CD1c-positive myeloid dendritic cell (primary cell): Measurements from ENCODE around the gene CFAP210.
"Not testable (repeated sequence)": the region's sequence is repeated elsewhere in the genome, so short reads cannot be mapped to it uniquely, and the experiment has no call there.

ENCODE experiments used
- DNase-seq: peaks from one replicate; pipeline ENCODE4 v3.0.0-alpha.2; 2016; ENCODE audit errors: extremely low spot score

The CFAP210 gene

DNA sequence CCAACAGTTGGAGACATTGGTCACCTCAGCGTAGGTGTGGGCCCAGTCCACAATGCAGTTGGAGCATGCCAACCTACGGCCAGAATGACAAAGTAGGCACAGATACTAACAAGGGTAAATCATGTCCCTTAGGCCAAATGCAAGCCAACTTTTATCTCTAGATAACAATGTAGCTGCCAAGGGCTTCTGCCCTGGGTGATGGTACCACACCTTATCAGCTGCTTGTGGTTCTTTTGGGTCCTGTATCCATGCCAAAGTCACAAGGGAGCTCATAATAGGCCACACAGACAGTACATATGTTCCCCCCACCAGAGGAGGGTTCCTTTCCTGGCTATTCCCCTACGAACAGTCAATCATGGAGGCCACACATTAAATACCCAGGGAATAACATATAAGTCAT lies 19.1 kb upstream of the CFAP210 start:
- DNase-seq, result no peak

DNA sequence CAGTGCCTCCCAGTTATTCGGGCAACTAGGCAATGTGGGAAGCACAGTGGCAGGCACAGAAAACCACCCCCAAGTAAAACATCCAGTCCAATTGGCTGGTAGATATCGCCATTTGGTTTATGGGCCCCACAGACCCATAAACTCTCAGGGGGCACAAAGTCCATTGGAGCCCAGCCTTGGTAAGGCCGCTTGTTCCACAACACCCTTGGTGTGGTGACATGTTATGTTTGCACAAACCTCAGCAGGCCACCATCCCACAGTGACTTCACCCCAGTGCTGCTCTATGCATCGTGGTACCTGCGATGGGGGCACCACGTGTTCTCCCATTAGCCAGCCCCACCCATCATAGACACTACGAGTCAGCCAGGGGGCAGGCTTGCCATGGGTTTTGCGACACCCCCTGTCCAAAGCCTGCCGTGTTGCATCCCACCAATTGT lies 18.6 kb upstream of the CFAP210 start:
- no peak for DNase-seq

GRCh38 chr2:169711751-169712509 lies 17.7 kb upstream of the CFAP210 start:
- no peak for DNase-seq

DNA sequence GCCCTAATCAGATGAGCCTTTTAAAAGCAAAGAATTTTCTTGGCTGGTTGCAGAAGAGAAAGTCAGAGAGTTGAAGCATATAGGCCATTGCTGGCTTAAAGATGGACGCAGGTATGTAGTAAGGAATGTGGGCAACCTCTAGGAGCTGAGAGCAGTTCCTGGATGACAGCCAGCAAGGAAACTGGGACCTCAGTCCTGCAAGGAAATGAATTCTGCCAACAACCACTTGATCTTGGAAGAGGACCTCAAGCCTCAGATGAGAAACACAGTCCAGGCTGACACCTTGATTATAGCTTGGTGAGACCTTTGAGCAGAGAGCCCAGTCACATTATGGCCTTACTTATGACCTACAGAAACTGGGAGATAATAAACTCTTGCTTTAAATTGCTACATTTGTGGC lies 15.8 kb upstream of the CFAP210 start:
- DNase-seq, result no peak

DNA sequence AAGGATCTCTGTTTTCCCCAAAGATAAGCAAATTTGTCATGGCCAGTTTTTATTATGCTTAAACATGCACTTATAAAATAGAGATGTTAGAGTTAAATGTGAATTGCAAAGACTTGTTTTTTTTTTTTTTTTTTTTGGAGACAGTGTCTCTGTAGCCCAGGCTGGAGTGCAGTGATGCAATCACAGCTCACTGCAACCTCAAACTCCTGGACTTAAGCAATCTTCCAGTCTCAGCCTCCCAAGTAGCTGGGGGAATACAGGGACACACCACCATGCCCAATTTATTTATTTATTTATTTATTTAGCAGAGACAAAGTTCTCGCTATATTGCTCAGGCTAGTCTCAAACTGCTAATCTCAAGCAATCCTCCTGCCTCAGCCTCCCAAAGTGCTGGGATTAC lies 15.1 kb upstream of the CFAP210 start:
- DNase-seq, result no peak

DNA sequence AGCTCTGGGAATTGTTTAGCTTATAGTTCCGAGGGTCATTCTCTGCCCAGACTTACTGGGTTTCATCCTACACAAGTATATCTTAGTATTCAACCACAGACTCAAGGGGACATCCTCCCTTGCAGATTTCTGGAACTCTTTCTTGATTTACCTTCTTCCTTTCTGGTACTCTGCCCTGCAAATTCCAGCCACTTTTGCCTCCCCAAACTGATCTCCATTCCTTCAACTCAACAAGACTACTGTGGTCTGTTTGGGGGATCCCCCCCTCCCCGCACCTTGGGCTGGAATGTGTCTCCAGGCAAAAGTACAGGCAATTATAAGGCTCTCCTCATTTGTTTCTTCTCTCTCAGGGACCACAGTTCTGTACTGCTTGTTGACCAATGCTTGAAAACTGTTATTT lies 13.4 kb upstream of the CFAP210 start:
- no peak for DNase-seq

DNA sequence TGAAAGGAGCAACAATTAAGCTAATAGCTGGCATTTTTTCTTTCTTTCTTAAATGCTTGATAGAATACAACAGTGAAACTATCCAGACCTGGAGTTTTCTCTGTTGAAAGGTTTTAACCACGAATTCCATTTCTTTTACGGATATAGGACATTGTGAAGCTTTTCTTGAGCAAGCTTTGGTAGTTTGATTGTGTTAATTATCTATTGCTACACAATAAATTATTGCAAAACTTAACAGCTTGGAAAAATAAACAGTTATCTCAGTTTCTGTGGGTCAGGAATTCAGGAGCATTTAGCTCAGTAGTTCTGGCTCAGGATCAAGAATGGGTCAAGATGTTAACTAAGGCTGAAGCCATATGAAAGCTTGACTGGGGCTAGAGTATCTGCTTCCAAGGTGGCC lies 11.7 kb upstream of the CFAP210 start:
- DNase-seq, result no peak

GRCh38 chr2:169704160-169704708 lies 10.0 kb upstream of the CFAP210 start:
- DNase-seq, result no peak

GRCh38 chr2:169702996-169703395 lies 8.8 kb upstream of the CFAP210 start:
- no peak for DNase-seq

- not testable (repeated sequence) for DNase-seq
Measured at GRCh38 chr2:169699173-169699572, 5.0 kb upstream of the CFAP210 start.

GRCh38 chr2:169696381-169696780 lies 2.2 kb upstream of the CFAP210 start:
- DNase-seq, result no peak

DNA sequence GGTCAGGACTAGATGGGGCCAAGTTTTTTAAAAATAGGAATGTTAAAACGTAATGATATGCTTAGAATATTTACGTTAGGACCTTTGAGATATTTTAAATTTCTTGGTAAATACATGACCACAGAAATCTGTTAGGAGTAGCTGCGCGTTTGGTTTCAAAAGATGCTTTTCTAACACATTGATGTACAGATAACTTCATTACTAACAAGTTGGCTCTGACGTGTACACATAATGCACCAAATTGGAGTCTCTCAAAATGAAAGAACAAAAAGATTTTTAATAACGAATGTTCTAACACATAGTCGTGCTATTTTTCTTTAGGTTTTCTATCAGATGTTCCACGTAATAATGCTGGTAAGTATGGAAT lies 672 bp upstream of the CFAP210 start:
- DNase-seq, result peak; percentile 23

DNA sequence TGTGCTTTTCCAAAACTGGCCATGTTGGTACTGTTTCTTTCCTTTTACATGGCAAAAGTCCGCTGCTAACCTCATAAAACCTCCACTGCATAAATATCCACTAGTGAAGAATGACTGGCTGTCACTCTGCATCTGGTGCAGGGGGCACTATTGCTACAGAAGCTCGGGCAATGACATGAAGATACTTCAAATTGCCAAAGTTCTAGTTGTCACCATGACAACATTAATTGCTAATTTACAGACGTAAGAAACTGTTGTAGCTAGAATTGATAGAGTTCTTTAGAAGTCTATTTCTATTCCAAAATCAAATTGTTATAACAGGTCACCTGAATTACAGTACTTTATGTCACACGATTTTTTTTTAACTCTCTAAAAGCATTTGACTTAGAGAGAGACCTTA lies 845 bp downstream of the CFAP210 start:
- DNase-seq, result peak; percentile 33

DNA sequence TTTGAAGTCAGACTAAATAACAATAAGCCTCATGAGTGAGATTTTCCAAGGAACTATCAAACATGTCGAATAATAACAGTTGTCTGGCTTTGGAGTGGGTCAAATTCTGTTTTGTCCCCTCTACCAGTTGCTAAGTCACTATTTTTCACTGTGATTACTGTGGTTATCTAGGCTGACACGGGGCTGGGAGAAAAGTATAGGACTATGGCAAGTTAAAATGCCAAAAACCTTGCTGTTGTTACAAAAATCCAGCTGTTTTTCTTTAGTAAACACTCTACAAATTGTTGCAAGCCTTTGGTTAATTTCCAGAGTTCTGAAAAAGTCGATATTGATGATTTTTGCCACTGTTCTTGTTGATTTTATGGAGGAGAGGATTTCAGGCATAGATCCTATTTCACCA lies 1.5 kb downstream of the CFAP210 start:
- no peak for DNase-seq

DNA sequence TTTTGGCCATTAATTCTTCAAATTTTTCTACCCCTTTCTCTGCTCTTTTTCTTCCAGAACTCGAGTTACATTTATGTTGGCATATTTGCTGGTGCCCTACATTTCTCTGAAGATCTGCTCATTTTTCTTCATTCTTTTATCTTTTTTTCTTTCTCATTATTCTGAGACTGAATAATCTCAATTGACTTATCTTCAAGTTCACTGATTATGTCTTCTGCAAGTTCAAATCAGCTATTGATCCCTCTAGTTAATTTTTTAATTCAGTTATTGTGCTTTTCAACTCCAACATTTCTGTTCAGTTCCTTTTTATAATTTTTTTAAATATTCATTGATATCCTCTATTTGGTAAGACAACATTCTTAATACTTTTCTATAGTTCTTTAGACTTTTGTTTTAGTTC lies 3.2 kb downstream of the CFAP210 start:
- DNase-seq, result no peak

DNA sequence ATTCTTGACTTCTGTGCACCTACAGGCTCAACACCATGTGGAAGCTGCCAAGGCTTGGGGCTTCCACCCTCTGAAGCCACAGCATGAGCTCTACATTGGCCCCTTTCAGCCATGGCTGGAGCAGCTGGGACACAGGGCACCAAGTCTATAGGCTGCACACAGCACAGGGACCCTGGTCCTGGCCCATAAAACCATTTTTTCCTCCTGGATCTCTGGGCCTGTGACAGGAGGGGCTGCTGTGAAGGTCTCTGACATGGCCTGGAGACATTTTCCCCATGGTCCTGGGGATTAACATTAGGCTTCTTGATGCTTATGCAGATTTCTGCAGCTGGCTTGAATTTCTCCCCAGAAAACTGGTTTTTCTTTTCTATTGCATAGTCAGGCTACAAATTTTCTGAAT lies 6.3 kb downstream of the CFAP210 start:
- not testable (repeated sequence) for DNase-seq

GRCh38 chr2:169686825-169687224 lies 7.4 kb downstream of the CFAP210 start:
- not testable (repeated sequence) for DNase-seq

- DNase-seq, result not testable (repeated sequence)
Measured at GRCh38 chr2:169684712-169685111, 9.5 kb downstream of the CFAP210 start.

GRCh38 chr2:169684135-169684565 lies 10.1 kb downstream of the CFAP210 start:
- no peak for DNase-seq

- no peak for DNase-seq
Measured at GRCh38 chr2:169683425-169684134, 10.6 kb downstream of the CFAP210 start.

DNA sequence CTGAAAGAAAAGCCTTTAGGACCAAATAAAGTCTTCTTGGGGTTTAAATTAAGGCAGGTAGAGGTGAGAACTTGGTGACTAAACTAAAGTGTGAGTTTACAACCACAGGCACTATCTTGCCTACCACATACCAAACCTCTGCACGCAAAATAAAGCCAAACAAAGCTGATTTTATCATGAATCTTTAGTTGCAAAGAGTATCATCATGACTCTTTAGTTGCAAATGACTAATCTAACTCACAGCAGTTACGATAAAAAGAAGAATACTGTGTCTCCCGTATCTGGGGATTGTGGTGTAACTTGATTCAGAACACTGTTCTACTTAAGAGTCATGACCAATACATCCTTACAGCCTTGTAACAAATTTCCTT lies 11.2 kb downstream of the CFAP210 start:
- no peak for DNase-seq

DNA sequence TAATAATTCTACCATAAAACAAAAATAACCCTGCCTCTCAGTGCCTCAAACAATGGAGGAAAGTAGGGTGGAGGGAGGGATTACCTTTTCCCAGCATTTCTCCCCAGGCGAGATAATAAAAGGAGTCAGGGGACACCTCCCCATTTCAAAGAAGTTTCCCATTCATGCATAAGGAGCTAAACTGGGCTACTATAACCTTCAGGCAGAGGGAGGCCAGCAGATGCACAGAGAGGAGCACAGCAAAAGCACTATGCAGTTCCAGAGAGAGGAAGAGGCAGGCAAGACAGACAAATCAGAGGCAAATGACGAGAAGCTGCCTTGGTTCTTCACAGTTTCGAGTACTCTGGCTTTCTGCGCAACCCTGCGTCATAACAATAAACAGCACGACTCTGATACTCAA lies 17.4 kb downstream of the CFAP210 start:
- DNase-seq, result no peak

GRCh38 chr2:169676357-169676756 lies 17.8 kb downstream of the CFAP210 start:
- no peak for DNase-seq
